IPS-18a (cell line): Measurements from ENCODE around the gene TSC22D4.

Experiments used
- H3K27ac ChIP-seq: one replicate; pipeline ENCODE4 v1.5.1; 2013; ENCODE audit warnings: low read length
- H3K27me3 ChIP-seq: one replicate; pipeline ENCODE4 v1.6.1; 2013; ENCODE audit warnings: mild to moderate bottlenecking, low read length; ENCODE audit not compliant: control insufficient read depth, insufficient read depth
- H3K36me3 ChIP-seq: one replicate; pipeline ENCODE4 v1.6.1; 2013; ENCODE audit warnings: low read depth, low read length; ENCODE audit not compliant: control insufficient read depth
- H3K4me1 ChIP-seq: one replicate; pipeline ENCODE4 v1.6.1; 2013; ENCODE audit warnings: low read depth, low read length; ENCODE audit not compliant: control insufficient read depth
- H3K4me3 ChIP-seq: one replicate; pipeline ENCODE4 v1.5.1; 2013; ENCODE audit warnings: low read length
- H3K9ac ChIP-seq: one replicate; pipeline ENCODE4 v1.6.1; 2013; ENCODE audit warnings: mild to moderate bottlenecking, low read length, moderate library complexity
- H3K9me3 ChIP-seq: one replicate; pipeline ENCODE4 v1.6.1; 2013; ENCODE audit warnings: low read depth, low read length; ENCODE audit not compliant: control insufficient read depth

The TSC22D4 gene

GRCh38 chr7:100490483-100491191 is 11.6 kb upstream of the TSC22D4 start:
- Histone ChIP-seq H3K4me1 (peaks cover 10% of the 10 kb centered on the region), H3K27ac (no peak overlapping the region)

GRCh38 chr7:100489824-100490223 is 10.8 kb upstream of the TSC22D4 start:
- Histone ChIP-seq H3K27ac (no peak overlapping the region), H3K9me3 (no peaks in the 10 kb centered on the region), H3K4me1 (peaks cover 12% of the 10 kb centered on the region), H3K27me3 (peaks cover 11% of the 10 kb centered on the region), H3K4me3 (no peak overlapping the region), H3K36me3 (no peaks in the 10 kb centered on the region), H3K9ac (no peak overlapping the region)

More at GRCh38 chr7:100490483-100491191, 11.6 kb upstream of the TSC22D4 start:
- H3K9me3 ChIP-seq = no peaks in the 10 kb centered on the region
- peaks cover 11% of the 10 kb centered on the region for H3K27me3 ChIP-seq
- no peak overlapping the region for H3K9ac ChIP-seq
- no peaks in the 10 kb centered on the region for H3K36me3 ChIP-seq
- no peak overlapping the region for H3K4me3 ChIP-seq

DNA sequence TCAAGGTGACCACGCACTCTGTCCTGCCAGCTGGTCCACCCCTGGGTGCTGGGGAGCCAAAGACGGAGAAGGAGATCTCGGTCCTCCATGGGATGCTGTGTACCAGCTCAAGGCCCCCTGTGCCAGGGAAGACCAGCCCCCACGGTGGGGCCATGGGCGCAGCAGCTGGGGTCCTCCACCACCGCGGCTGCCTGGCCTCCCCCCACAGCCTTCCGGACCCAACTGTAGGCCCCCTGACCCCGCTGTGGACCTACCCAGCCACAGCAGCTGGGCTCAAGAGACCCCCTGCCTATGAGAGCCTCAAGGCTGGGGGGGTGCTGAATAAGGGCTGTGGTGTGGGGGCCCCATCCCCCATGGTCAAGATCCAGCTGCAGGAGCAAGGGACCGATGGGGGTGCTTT is 10.1 kb upstream of the TSC22D4 start:
- no peak overlapping the region for H3K9ac ChIP-seq
- H3K27ac ChIP-seq = no peak overlapping the region
- H3K36me3 ChIP-seq = no peaks in the 10 kb centered on the region
- H3K4me1 ChIP-seq = peaks cover 19% of the 10 kb centered on the region
- H3K27me3 ChIP-seq = peaks cover 11% of the 10 kb centered on the region
- no peak overlapping the region for H3K4me3 ChIP-seq
- H3K9me3 ChIP-seq = no peaks in the 10 kb centered on the region

- Histone ChIP-seq H3K9me3 (no peaks in the 10 kb centered on the region), H3K36me3 (no peaks in the 10 kb centered on the region), H3K4me1 (peaks cover 21% of the 10 kb centered on the region), H3K27me3 (peaks cover 11% of the 10 kb centered on the region), H3K4me3 (no peak overlapping the region), H3K9ac (no peak overlapping the region), H3K27ac (no peak overlapping the region)
These were observed 9.5 kb upstream of the TSC22D4 start for GRCh38 chr7:100488333-100489095.

DNA sequence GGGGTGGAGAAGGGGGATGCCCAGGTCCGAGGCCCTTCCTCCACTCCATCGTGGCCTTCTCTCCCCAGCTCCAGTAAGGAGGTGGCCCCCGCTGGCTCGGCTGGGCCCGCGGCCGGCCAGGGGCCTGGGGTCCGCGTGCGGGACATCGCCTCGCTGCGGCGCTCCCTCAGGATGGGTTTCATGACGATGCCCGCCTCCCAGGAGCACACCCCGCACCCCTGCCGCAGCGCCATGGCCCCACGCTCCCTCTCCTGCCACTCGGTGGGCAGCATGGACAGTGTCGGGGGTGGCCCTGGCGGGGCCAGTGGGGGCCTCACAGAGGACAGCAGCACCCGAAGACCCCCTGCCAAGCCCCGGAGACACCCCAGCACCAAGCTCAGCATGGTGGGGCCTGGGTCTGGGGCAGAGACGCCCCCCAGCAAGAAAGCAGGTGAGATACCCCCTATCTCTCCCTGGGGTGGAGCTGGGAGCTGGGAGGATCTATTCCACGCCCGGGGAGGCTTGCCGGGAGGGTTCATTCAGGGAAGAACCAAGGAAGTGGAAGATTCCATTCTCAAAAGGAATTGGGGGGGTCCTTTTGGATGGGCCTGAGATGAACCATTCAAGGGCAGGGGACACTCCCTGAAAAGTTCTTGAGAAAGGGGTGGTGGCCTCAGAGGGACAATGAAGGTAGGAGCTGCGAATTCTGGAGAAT is 7.9 kb upstream of the TSC22D4 start:
- Histone ChIP-seq H3K36me3 (no peaks in the 10 kb centered on the region), H3K9me3 (no peaks in the 10 kb centered on the region), H3K27me3 (no peaks in the 10 kb centered on the region), H3K4me3 (no peak overlapping the region), H3K9ac (no peak overlapping the region), H3K27ac (no peak overlapping the region), H3K4me1 (peaks cover 21% of the 10 kb centered on the region)

GRCh38 chr7:100486111-100486636 is 7.2 kb upstream of the TSC22D4 start:
- no peaks in the 10 kb centered on the region for H3K27me3 ChIP-seq
- H3K4me3 ChIP-seq = no peak overlapping the region
- no peaks in the 10 kb centered on the region for H3K9me3 ChIP-seq
- H3K4me1 ChIP-seq = peaks cover 21% of the 10 kb centered on the region
- no peak overlapping the region for H3K27ac ChIP-seq
- H3K36me3 ChIP-seq = no peaks in the 10 kb centered on the region
- no peak overlapping the region for H3K9ac ChIP-seq

DNA sequence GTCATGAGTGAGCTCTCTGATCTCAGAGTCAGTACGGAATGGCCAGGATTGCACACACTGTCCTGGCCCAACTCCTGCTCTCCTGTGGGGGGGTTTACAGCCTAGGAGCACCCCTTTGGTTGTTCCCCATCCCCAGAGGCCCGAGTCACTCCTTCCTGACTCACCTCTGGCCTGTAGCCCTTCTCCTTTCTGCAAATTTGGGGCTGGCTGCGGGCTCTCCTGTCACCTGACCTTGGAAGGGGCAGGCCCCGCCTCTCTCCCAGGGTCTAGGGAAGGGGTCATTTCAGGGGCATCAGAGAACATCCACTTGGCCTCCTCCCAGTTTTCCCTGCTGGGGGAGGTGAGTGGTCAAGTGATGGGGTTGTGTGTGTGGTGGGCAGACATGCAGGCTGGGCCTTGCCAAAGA is 6.5 kb upstream of the TSC22D4 start:
- H3K4me1 ChIP-seq = peaks cover 21% of the 10 kb centered on the region
- H3K27ac ChIP-seq = no peak overlapping the region
- H3K36me3 ChIP-seq = no peaks in the 10 kb centered on the region
- H3K27me3 ChIP-seq = no peaks in the 10 kb centered on the region
- H3K9ac ChIP-seq = no peak overlapping the region
- no peaks in the 10 kb centered on the region for H3K9me3 ChIP-seq
- H3K4me3 ChIP-seq = no peak overlapping the region

GRCh38 chr7:100484673-100485045 is 5.6 kb upstream of the TSC22D4 start:
- Histone ChIP-seq H3K27ac (no peak overlapping the region), H3K4me3 (peak overlapping the region; percentile 78), H3K9ac (no peak overlapping the region), H3K9me3 (no peaks in the 10 kb centered on the region), H3K27me3 (no peaks in the 10 kb centered on the region), H3K36me3 (no peaks in the 10 kb centered on the region), H3K4me1 (peaks cover 16% of the 10 kb centered on the region)

- Histone ChIP-seq H3K27ac (no peak within 1 kb of the TSS), H3K4me3 (peak within 1 kb of the TSS; percentile 78), H3K4me1 (peaks cover 14% of the 10 kb centered on the region), H3K27me3 (no peaks in the 10 kb centered on the region), H3K9ac (peak within 1 kb of the TSS; percentile 22), H3K9me3 (no peaks in the 10 kb centered on the region), H3K36me3 (no peaks in the 10 kb centered on the region)
These were observed 5.0 kb upstream of the TSC22D4 start, which contains the start of gene NYAP1 for GRCh38 chr7:100483722-100484672. NYAP1 (plus strand) TSS chr7:100483927; CDS start chr7:100485312, 1,385 bp downstream.

GRCh38 chr7:100483090-100483721 is 4.2 kb upstream of the TSC22D4 start:
- no peak overlapping the region for H3K9ac ChIP-seq
- no peaks in the 10 kb centered on the region for H3K36me3 ChIP-seq
- H3K27ac ChIP-seq = no peak overlapping the region
- no peaks in the 10 kb centered on the region for H3K9me3 ChIP-seq
- H3K27me3 ChIP-seq = no peaks in the 10 kb centered on the region
- H3K4me1 ChIP-seq = peaks cover 14% of the 10 kb centered on the region
- H3K4me3 ChIP-seq = peak overlapping the region; percentile 78
